Lower leg skin (tissue), 4 donors: ENCODE results near the gene COX4I1. TPM values are rescaled to one million over a fixed set of nuclear protein-coding genes. Genes with fewer than 3 reads are reported as not detected.

Source experiments
- DNase-seq, 2 donors: peaks; one replicate each; pipeline ENCODE4 v3.0.0-alpha.2; 2019; ENCODE audit warnings: low spot score in 2 of 2
- H3K4me3 ChIP-seq: fragments of 200-600 bp; sonication (generic); 2 replicates; pipeline ENCODE4 v1.5.1; 2017; ENCODE audit warnings: mild to moderate bottlenecking, low read depth; ENCODE audit not compliant: poor library complexity, severe bottlenecking
- CTCF ChIP-seq, 3 donors: fragments of 450-650 bp; IDR thresholded peaks; one replicate each; pipeline ENCODE4 v1.5.1; 2016; ENCODE audit warnings: antibody characterized with exemption in 3 of 3, mild to moderate bottlenecking in 3 of 3, moderate library complexity in 2 of 3
- POLR2A ChIP-seq, 2 donors: fragments of 450-650 bp; IDR thresholded peaks; one replicate each; pipeline ENCODE4 v1.6.1; 2016 to 2017; ENCODE audit warnings: antibody characterized with exemption in 2 of 2, mild to moderate bottlenecking in 1 of 2, moderate library complexity in 1 of 2
- WGBS, 2 donors: methylation state at CpG; one replicate each; pipeline ENCODE4 v1.1.5; 2018; 5-methylcytosine and 5-hydroxymethylcytosine counted together
- intact Hi-C: fragments of 100-400 bp; cut with DNase I; formaldehyde crosslinking; loops from one replicate; pipeline ENCODE4 v1.15.0; 2023; ENCODE audit warnings: low total_unique reads
- total RNA-seq, 4 donors: library from RNA; depleted of rRNA; stranded (reverse); fragments of >200 nt; gene quantifications; one replicate each; pipeline ENCODE4 v1.1.0, GENCODE V29; 2016

COX4I1 gene
- total RNA-seq, 4 donors from 2014 or later, result 411 to 675 (median 548) TPM

GRCh38 chr16:85822145-85822544 lies 22.6 kb downstream of the COX4I1 start:
- intact Hi-C loops, result no loop called here
- no peak for DNase-seq
- TF ChIP-seq CTCF (IDR thresholded peaks at IDR 0.05) (no peak), POLR2A (IDR thresholded peaks at IDR 0.05) (no peak)
- 88% methylated on average over 12 of the region's 12 CpGs for WGBS, 2 donors
- no peak overlapping the region for H3K4me3 ChIP-seq

GRCh38 chr16:85823328-85823920 lies 23.9 kb downstream of the COX4I1 start:
- no peak for TF ChIP-seq POLR2A (IDR thresholded peaks at IDR 0.05)
- no peak for TF ChIP-seq CTCF (IDR thresholded peaks at IDR 0.05)
- DNase-seq, result no peak
- no peak overlapping the region for H3K4me3 ChIP-seq
- WGBS, 2 donors, result 100% methylated on average over 1 of the region's 1 CpG
- intact Hi-C loops, result no loop called here

GRCh38 chr16:85824161-85825135 lies 25.0 kb downstream of the COX4I1 start:
- whole genome bisulfite sequencing, 2 donors, result 82 to 83% methylated on average over 17 to 20 of the region's 20 CpGs
- intact Hi-C loops, result no loop called here
- no peak overlapping the region for H3K4me3 ChIP-seq
- no peak for DNase-seq
- no peak for TF ChIP-seq CTCF (IDR thresholded peaks at IDR 0.05)
- TF ChIP-seq POLR2A (IDR thresholded peaks at IDR 0.05), result no peak

- intact Hi-C loops, result no loop called here
- TF ChIP-seq CTCF (IDR thresholded peaks at IDR 0.05) (no peak), POLR2A (IDR thresholded peaks at IDR 0.05) (no peak)
- no peak overlapping the region for H3K4me3 ChIP-seq
- no peak for DNase-seq
- WGBS, 2 donors, result 58% methylated on average over 9 of the region's 9 CpGs
Observed at GRCh38 chr16:85825326-85825725, 25.8 kb downstream of the COX4I1 start.

GRCh38 chr16:85826686-85827247 lies 27.3 kb downstream of the COX4I1 start:
- DNase-seq, result no peak
- intact Hi-C loops, result no loop called here
- WGBS, 2 donors, result 73 to 77% methylated on average over 16 of the region's 16 CpGs
- TF ChIP-seq CTCF (IDR thresholded peaks at IDR 0.05) (peak in 1 of 3 donors; percentile 7), POLR2A (IDR thresholded peaks at IDR 0.05) (no peak)
- no peak overlapping the region for H3K4me3 ChIP-seq
